HG03280 (cell line): Measurements from ENCODE around the gene SMYD1.
A peak's percentile ranks its signal among the peaks of the same experiment; 100 is the strongest.

Source experiments
- ATAC-seq: cut with Tn5 transposase; IDR thresholded peaks from one replicate; pipeline ENCODE4 v1.9.1; 2021; ENCODE audit warnings: mild to moderate bottlenecking, moderate library complexity; ENCODE audit not compliant: unreplicated experiment

Gene SMYD1

DNA sequence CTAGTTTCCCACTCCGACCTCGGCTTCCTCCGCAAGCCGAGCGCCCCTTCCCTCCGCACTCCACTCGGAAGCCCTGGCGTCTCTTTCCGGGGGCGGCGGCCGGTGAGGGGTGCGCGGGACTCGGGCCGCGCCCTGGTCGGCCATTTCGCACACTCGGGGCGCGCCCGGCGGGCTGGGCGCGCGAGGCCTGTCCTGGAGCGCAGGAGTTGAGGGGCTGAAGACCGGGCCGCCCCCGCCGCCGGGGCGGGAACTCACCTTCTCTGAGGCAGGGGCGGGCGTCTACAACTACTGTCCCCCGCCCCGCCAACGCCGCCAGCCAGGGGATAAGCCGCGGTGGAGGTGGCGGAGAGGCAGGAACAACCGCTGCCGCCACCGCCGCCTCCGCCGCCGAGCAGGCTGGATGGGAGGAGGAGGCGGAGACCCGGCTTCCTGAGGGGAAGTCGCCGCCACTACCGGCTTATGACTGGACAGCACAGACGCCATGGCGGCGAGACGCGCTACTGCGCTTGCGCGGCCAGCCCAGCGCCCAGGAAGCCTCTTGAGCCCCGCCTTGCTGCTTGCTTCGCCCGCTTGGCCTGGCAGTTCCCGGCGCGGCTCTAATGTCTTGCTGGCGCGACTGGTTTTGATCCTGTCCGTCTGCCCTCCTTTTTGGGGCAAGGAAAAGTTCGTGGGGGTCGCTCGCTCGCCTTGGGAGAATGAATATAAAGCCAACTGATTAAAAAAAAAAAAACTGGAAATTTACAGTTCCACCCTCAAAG lies 12.1 kb upstream of the SMYD1 start, which contains the start of gene KRCC1:
Gene KRCC1, minus strand, starts transcription at position 413 of the 758 bp plus-strand sequence. CDS start 27,220 bp downstream, outside the sequence.
- peak; percentile 95 for ATAC-seq

DNA sequence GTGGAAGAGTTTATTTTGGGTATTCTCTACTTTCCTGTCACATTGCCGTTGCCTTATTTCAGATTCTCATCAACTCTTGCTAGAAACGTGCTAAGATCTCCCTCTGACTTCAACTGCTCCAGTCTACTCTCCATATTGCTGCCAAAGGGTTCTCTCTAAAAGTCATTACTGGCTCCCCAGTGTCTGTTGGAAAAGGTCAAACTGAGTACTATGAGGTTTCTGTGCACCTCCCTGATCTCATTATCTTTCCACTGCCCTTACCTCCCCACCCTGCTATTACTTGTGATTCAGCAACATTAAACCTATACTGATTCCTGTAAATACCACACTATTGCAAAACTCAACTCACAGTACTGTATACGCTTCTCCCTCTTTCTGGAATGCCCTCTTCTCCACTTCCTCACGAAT lies 10.2 kb upstream of the SMYD1 start:
- no peak for ATAC-seq

GRCh38 chr2:88058191-88058590 lies 9.4 kb upstream of the SMYD1 start:
- no peak for ATAC-seq

- ATAC-seq = peak; percentile 40
Measured at GRCh38 chr2:88059979-88060906, 7.4 kb upstream of the SMYD1 start.

DNA sequence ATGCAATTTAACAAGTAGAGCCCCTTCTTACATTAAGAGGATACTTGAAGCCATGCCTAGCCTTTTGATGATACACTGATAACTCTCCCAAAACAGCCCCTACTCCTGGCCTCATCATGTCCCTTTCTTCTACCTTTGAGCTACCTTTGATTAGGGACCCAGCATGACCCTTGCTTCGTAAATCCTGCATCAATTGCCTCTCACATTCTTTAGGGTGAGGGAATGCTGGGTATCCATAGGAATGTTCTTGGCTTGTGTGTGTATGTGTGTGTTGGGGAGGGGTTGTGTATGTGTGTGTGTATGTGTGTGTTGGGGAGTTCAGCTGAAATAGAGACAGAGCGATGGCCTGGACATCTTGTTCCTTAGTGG lies 6.7 kb upstream of the SMYD1 start:
- no peak for ATAC-seq

DNA sequence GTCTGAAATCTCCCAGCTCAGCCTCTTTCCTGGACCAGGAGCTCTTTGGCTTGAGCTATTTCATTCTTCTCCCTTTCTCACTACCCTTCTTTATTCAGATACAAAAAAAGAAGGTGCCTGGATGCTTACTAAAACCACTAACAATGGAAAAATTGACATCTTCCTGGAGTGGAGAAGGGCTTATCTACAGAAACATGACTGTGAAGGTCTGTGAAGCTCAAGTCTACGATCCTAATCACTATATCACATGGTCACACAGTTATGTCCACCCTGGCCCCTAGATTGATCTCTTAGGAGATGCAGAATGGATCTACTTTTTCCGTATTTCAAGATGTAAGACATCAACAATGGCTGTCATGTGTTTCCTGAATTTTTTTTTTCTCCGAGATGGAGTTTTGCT lies 6.3 kb upstream of the SMYD1 start:
- no peak for ATAC-seq

- ATAC-seq = no peak
Measured at GRCh38 chr2:88066543-88066942, 1.1 kb upstream of the SMYD1 start.

DNA sequence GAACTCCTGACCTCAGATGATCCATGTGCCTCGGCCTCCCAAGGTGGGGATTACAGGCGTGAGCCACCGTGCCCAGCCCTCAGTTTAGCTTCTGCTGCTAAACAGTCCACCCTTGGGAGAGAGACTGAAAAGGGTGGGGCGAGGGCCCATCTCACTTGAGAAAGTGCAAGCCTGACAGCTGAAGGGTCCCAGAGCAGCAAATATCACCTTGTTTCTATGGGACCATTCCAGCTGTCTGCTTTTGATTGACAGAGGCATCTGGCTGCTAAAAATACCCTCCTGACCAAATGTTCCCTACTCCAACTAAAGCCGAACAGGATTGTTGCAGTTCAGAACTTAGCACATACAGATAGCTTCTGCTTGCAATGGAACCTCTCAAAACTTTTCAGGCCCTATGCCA lies 436 bp upstream of the SMYD1 start:
- ATAC-seq = no peak

GRCh38 chr2:88068044-88068443 lies 419 bp downstream of the SMYD1 start:
- ATAC-seq = no peak

- no peak for ATAC-seq
Measured at GRCh38 chr2:88069117-88069516, 1.5 kb downstream of the SMYD1 start.

DNA sequence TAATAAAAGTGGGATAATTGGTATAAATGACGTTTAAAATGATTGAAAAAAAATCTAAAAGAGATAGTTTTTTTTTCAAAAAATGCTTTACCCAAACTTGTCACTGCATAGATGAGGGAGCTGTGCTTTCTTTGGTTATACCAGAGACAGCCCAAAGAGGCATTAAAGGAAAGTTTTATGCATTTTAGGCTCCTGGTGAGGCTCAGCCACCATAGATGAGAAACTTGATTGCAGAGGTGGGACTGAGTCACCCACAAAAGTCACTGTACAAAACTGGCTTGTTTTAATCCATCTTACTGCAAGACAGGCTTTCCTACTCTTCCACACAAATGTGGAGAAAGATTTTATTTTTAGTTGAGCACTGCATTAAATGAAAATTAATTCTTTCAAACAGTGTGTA lies 2.4 kb downstream of the SMYD1 start:
- ATAC-seq = no peak

DNA sequence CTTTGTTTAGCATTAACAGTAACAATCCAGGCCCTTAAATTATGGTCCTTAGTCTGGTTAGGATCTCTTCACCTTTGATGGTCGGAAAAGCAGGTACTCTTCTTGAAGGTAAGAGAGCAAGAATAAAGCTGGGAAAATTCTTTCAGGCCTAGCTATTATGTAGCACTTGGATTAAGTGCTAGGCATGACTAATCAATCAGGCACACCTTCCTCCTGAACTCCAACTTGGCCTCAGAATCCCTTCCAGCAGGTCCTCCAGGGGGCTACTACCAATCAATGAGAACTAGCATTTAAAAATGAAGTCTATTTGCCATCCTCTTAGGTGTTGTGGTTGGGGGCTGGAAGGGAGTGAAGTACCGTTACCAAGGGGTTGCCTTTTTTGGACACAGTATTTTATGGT lies 3.7 kb downstream of the SMYD1 start:
- no peak for ATAC-seq

- no peak for ATAC-seq
Measured at GRCh38 chr2:88074150-88074549, 6.5 kb downstream of the SMYD1 start.

DNA sequence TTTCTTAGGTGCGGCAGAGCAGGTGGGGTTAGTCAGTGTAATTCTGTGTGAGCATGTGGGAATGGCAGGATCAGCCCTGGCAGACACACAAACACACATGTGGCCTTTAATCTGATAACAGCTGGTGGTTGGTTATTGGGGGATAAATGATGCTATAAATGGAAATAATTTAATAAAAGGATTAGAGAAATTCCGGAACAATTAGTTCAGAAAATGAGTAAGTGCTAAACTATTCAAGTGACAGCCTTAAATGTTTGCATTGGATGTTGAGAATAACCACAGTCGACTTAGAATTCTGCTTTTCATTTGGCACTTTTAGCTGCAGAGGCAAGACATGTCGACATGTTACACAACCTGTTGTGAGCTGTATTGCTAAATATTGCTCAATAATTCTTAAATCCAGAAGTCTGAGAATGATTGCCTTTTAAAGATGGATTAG lies 7.2 kb downstream of the SMYD1 start:
- no peak for ATAC-seq

DNA sequence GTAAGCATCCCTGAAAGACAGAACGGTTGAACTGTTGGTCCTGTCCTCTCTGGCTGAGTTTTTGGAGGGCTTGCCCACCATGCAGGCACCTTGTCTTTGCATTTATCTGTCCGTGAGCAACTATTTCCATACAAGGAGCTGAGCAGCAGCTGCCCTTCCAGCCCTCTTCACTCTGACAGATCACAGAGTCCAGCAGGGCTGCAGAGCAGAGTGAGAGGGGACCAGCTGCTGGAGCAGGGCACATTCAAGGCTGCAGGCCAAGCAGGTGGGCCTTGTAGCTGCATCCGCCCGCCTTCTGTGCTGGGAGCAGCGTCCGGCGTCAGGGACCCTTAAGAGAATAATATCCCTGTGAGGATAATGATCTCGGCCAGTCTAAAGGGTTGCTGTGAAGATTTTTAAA lies 9.5 kb downstream of the SMYD1 start:
- ATAC-seq = no peak

GRCh38 chr2:88078643-88079172 lies 11.1 kb downstream of the SMYD1 start:
- no peak for ATAC-seq

GRCh38 chr2:88080545-88080944 lies 12.9 kb downstream of the SMYD1 start:
- no peak for ATAC-seq

GRCh38 chr2:88081924-88082608 lies 14.4 kb downstream of the SMYD1 start:
- ATAC-seq = no peak

- ATAC-seq = no peak
Measured at GRCh38 chr2:88082781-88083180, 15.2 kb downstream of the SMYD1 start.

DNA sequence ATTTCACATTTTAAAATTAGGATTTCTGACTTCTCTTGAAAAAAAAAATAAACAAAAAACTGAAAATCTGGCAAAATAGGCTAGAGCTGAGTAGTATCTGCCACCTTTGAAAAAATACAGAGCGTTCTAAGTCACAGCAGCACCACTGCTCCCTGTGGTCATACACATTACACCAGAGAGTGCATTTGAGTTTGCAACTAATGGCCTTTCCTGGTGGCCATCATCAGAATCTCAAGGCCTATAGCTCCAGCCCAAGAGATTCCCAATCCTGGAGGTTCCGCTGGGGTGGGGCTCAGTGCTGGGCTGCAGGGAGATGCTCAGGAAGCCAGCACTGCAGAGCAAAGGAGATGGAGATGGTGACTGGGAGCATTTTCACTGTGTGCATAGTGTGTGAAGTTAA lies 17.5 kb downstream of the SMYD1 start:
- no peak for ATAC-seq

DNA sequence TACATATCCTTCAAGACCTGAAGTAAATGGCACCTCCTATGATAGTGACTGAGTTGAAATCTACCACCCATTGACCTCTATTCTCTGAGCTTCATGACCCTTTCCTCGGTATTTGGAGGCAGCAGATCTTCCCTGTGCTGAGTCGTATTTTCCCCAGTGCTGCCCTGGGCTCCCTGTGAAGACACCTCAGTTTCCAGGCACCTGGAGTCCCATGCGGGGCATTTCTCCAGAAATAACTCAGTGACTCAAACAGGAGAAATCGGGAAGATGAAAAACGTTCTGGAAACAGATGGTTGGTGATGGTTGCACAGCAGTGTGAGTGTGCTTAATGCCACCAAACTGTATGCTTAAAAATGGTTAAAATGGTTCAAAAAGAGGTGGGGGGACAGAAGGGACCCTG lies 18.0 kb downstream of the SMYD1 start:
- ATAC-seq = no peak
